CD4-positive, alpha-beta T cell treated with Interleukin-6 for 4 hours (primary cell): ENCODE results near the gene A2ML1.
A peak's percentile ranks its signal among the peaks of the same experiment; 100 is the strongest.
"Not testable (repeated sequence)": the region's sequence is repeated elsewhere in the genome, so short reads cannot be mapped to it uniquely, and the experiment has no call there.

Source experiments
- DNase-seq: peaks from one replicate; pipeline ENCODE4 v3.0.0-alpha.2; 2020; ENCODE audit warnings: mixed read lengths

A2ML1 gene

GRCh38 chr12:8911606-8912268 is 89.3 kb downstream of the A2ML1 start:
- DNase-seq = no peak

GRCh38 chr12:8912914-8913313 is 90.5 kb downstream of the A2ML1 start:
- peak; percentile 15 for DNase-seq

GRCh38 chr12:8913702-8914032 is 91.2 kb downstream of the A2ML1 start:
- no peak for DNase-seq

GRCh38 chr12:8914033-8914715 is 91.8 kb downstream of the A2ML1 start, which contains the start of gene PHC1:
TSS of gene PHC1 (plus strand) at chr12:8914509. CDS start at chr12:8917678, 3,169 bp downstream.
- peak; percentile 89 for DNase-seq

GRCh38 chr12:8914716-8915526 is 92.5 kb downstream of the A2ML1 start:
- DNase-seq = peak; percentile 73

- DNase-seq = no peak
Measured at GRCh38 chr12:8916154-8916553, 93.7 kb downstream of the A2ML1 start.

GRCh38 chr12:8917031-8917430 is 94.6 kb downstream of the A2ML1 start:
- no peak for DNase-seq

- DNase-seq = no peak
Measured at GRCh38 chr12:8917751-8918150, 95.3 kb downstream of the A2ML1 start.

- DNase-seq = not testable (repeated sequence)
Measured at GRCh38 chr12:8919643-8920042, 97.2 kb downstream of the A2ML1 start.

GRCh38 chr12:8922544-8922943 is 100.1 kb downstream of the A2ML1 start:
- DNase-seq = peak; percentile 13
